HG03060 (cell line): ENCODE data around the gene PBXIP1.

ENCODE experiments used
- ATAC-seq: cut with Tn5 transposase; IDR thresholded peaks from one replicate; pipeline ENCODE4 v1.9.1; 2021; ENCODE audit warnings: low read depth, moderate number of reproducible peaks; ENCODE audit not compliant: unreplicated experiment

Gene PBXIP1

DNA sequence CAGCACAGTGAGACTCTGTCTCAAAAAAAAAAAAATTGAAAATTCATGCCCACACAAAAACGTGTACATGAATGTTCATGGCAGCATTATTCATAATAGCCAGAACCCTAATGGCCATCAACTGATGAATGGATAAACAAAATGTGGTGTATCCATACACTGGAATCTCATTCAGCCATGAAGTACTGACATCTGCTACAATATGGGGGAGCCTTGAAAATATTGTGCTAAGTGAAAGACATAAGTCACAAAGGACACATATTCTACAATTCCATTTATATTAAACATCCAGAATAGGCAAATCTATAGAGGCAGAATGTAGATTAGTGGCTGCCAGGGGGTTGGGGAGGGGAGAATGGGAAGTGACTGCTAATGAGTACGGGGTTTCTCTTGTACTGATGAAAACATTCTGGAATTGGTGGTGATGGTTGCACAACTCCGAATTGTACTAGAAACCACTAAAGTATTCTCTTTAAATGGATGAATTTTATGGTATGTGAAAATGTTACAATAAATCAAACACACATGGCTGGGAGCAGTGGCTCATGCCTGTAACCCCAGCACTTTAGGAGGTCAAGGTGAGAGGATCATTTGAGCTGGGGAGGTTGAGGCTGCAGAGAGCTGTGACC lies 52.8 kb downstream of the PBXIP1 start:
- no peak for ATAC-seq

DNA sequence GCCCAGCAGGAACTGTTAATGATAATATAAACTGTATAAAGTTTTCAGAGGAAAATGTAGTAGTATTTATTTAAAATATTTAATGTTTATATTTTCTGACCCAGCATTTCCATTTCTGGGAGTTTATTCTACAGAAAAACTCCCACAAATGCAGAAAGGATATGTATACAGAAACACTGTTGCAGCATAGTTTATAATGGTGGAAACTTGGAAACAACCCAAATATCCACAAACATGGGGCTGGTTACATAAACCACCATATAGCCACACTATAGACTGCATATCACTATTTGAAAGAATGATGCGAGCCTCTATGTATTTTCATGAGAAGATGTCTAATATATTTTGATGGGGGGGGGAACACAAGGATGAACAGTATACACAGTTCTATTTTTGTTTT lies 54.3 kb downstream of the PBXIP1 start:
- no peak for ATAC-seq

DNA sequence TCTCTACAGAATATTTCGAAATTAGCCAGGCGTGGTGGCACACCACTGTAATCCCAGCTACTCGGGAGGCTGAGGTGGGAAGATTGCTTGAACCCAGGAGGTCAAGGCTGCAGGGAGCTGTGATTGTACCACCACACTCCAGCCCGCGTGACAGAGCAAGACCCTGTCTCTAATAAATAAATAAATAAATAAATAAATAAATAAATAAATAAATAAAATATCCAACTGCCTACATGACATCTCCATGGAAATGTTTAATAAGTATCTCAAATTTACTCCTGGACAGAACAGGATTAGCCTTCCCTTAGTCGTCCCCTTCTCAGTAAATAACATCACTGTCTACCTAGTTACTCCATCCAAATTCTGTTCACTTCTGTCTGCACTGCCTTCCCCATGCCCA lies 56.9 kb downstream of the PBXIP1 start:
- no peak for ATAC-seq

DNA sequence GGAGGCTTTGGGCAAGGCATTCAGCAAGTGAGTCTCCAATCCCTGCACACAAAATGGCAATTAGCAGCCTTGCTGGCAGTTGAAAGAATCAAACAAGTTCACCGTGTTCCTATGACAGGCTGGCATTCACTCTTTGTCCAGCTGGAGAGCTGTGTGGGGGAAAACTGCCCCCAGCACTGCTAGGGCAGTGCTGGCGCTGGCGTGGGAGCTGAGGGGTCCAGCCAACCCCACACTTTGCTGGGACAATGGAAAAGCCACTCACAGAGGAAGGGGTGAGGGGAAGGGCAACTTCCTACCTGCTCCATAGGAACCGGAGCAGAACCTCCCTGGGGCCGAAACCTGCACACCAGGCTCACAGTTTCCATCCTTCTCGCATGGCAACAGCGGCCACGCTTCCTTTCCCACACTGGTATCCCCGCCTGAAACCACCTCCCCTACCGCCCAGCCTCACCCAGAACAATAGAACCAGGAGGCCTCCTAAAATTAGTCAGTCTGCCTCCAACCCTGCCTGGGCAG lies 59.1 kb downstream of the PBXIP1 start:
- ATAC-seq, result no peak

DNA sequence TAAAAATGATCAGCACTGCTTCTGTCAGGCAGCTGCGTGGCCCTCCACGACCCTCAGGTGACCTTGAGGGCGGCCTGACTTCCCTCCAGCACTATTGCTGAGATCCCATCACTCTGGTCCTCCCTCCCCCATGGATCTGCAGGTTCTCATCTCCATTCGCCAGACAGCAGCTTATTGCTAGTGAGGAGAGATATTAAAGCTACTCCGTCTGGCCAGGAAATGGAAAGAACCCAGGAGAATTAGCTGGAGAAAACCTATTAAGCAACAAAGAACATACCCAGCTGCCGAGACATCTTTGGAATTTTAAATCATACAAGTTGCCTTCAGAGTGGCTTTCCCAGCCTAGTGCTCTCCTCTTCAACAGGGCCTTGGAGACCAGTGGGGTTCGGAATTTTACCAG lies 60.1 kb downstream of the PBXIP1 start:
- no peak for ATAC-seq
